ENCODE results near the gene ALDH4A1. TPM values are rescaled to one million over a fixed set of nuclear protein-coding genes. Genes with fewer than 3 reads are reported as not detected.

The ALDH4A1 gene
- total and polyA plus RNA-seq, 9 of the 15 experiments (the other 6 are each of a cell fraction or from before 2014, with no cell fraction given), result 0.27 to 31.4 (median 16.6) TPM

DNA sequence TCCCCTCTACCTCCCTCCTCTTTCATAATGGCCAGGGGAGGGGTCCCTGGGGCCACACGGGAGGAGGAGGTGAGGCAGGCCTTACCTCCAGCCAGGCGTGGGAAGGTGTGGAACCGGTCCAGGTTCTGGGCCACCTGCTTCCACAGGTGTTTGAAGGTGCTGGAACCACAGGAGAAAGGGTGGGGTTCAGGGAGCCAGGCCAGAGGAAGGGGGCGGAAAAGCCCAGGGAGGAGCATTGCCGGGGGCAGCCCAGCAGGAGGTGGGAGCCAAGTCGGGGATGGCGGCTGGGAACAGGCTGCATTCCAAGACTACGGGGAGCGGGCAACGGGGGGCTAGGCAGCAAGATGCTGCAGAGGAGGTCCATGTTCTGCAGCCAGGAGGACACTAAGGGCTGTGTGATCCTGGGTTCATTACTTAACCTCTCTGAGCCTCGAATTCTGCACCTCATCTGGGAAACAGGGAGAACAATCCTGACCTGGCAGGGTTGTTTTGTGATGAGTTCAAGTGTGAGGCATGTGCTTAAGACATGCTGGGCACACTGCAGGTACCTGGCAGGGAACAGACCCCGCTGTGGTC is 23.1 kb downstream of the ALDH4A1 start:
- peaks cover 0 to 28% of the 10 kb centered on the region in 2 experiments; a peak in 2 of 5 replicates for H3K4me1 ChIP-seq (replicated peaks in 1 of 2; ENCODE audit: control insufficient read depth in 2 of 2, insufficient read depth in 2 of 2, low read length in 2 of 2)
- 64% methylated on average over 11 of the region's 12 CpGs for WGBS (ENCODE audit: insufficient coverage, low coverage, missing lambda C conversion rate)
- H3K9me1 ChIP-seq (ENCODE audit: control insufficient read depth, insufficient read depth, low read length), result no peaks in the 10 kb centered on the region
- H3K9ac ChIP-seq (ENCODE audit: insufficient read depth in 1 of 2, low read depth in 2 of 2, low read length in 2 of 2), result no peak overlapping the region
- peaks cover 8% of the 10 kb centered on the region for H4K20me1 ChIP-seq (replicated peaks; ENCODE audit: control insufficient read depth, insufficient read depth, low read length)
- BruUV-seq (replicated peaks), result no TSS peak
- intact Hi-C loops (cut with micrococcal nuclease) (no loop called here), in situ Hi-C loops (cut with MboI) (loop anchor here (5.0 kb wide), 1 partner anchor 277 kb away; no protein-coding TSS in a partner anchor)
- H3K4me2 ChIP-seq (ENCODE audit: insufficient read depth, low read length), result no peak overlapping the region
- H3K27me3 ChIP-seq (ENCODE audit: control insufficient read depth in 2 of 2, insufficient read depth in 2 of 2, low read length in 2 of 2), result no peaks in the 10 kb centered on the region
- no peak overlapping the region for H3K27ac ChIP-seq (ENCODE audit: extremely low read depth, low read depth, low read length)
- TF ChIP-seq ZFP36 (IDR thresholded peaks at IDR 0.05; ENCODE audit: low read depth, low read length, partially characterized antibody) (peak; percentile 72), POLR2AphosphoS5 (IDR thresholded peaks at IDR 0.05; ENCODE audit: control insufficient read depth, insufficient read depth, low read depth, low read length) (no peak), KDM1A (IDR thresholded peaks at IDR 0.05) (0 out of 4 replicates have a peak, but pooled peaks of 1 of the 2 experiments have one; percentile 17), PRPF4 (IDR thresholded peaks at IDR 0.05; ENCODE audit: insufficient read depth, low read depth, low read length, poor library complexity, severe bottlenecking) (no peak), ZNF431 (CRISPR knock-in tag; IDR thresholded peaks at IDR 0.05) (no peak), RBM17 (IDR thresholded peaks at IDR 0.05; ENCODE audit: borderline replicate concordance, low read depth, low read length) (no peak), ZNF175 (CRISPR knock-in tag; IDR thresholded peaks at IDR 0.05; ENCODE audit: low read depth) (no peak), EGR1 (conservative IDR thresholded peaks at IDR 0.05) (no peak), ZNF124 (CRISPR knock-in tag; IDR thresholded peaks at IDR 0.05) (no peak), RBM25 (IDR thresholded peaks at IDR 0.05; ENCODE audit: low read depth, low read length, severe bottlenecking) (peak; percentile 61), XRCC3 (IDR thresholded peaks at IDR 0.05) (no peak), ZC3H4 (CRISPR knock-in tag; IDR thresholded peaks at IDR 0.05; ENCODE audit: borderline replicate concordance) (no peak), RNF2 (IDR thresholded peaks at IDR 0.05) (no peak), CEBPB (tag; IDR thresholded peaks at IDR 0.05) (no peak), IRF2 (CRISPR knock-in tag; IDR thresholded peaks at IDR 0.05) (no peak), ZNF785 (CRISPR knock-in tag; IDR thresholded peaks at IDR 0.05) (no peak), SRSF9 (IDR thresholded peaks at IDR 0.05; ENCODE audit: borderline replicate concordance, low read depth, low read length) (no peak), ZSCAN29 (IDR thresholded peaks at IDR 0.05) (no peak), BCOR (IDR thresholded peaks at IDR 0.05) (peak; percentile 56)
- TF ChIP-seq, protein P1, sequence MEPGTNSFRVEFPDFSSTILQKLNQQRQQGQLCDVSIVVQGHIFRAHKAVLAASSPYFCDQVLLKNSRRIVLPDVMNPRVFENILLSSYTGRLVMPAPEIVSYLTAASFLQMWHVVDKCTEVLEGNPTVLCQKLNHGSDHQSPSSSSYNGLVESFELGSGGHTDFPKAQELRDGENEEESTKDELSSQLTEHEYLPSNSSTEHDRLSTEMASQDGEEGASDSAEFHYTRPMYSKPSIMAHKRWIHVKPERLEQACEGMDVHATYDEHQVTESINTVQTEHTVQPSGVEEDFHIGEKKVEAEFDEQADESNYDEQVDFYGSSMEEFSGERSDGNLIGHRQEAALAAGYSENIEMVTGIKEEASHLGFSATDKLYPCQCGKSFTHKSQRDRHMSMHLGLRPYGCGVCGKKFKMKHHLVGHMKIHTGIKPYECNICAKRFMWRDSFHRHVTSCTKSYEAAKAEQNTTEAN (CRISPR knock-in tag; IDR thresholded peaks at IDR 0.05), result no peak
- no peaks in the 10 kb centered on the region for H3K9me3 ChIP-seq (replicated peaks; ENCODE audit: control insufficient read depth, insufficient read depth, low read depth, low read length)
- H2AFZ ChIP-seq (ENCODE audit: low read depth, low read length), result no peak overlapping the region
- DNase-seq (ENCODE audit: extremely low read depth in 1 of 4, low spot score in 3 of 4) (no peak), FAIRE-seq (no peak), ATAC-seq (no peak)
- ChIA-PET CTCF (ENCODE audit: low intra/inter-chr PET ratio) (no interaction called here), POLR2A (no interaction called here)
- H3K4me3 ChIP-seq, result no peak overlapping the region
- H3K36me3 ChIP-seq (ENCODE audit: control insufficient read depth, insufficient read depth, low read length), result peaks cover 9% of the 10 kb centered on the region; the same call in 1 of the 3 replicates
- no peaks in the 10 kb centered on the region for H3K79me2 ChIP-seq (ENCODE audit: control insufficient read depth, insufficient read depth, low read length)
